Measurements from ENCODE around the gene TMEM179.

Gene TMEM179

DNA sequence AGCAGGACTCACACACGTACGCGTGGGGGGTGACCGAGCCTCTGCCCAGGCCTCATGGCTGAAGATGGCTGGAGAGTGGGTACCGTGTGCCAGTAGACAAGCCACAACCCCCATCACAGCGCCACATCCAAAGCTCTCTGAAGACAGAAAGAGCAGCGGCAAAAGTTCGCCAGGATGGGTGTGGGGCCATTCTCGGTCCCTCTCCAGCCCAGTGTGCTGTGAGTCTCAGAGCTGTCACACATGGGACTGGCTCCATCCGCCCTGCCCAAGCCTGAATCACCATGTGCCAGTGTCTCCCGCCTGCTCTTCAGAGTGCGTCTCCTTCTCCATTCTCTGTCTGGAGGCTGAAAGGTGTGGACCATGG is 5.7 kb downstream of the TMEM179 start:
- no peak for DNase-seq (ENCODE audit: low read depth)

DNA sequence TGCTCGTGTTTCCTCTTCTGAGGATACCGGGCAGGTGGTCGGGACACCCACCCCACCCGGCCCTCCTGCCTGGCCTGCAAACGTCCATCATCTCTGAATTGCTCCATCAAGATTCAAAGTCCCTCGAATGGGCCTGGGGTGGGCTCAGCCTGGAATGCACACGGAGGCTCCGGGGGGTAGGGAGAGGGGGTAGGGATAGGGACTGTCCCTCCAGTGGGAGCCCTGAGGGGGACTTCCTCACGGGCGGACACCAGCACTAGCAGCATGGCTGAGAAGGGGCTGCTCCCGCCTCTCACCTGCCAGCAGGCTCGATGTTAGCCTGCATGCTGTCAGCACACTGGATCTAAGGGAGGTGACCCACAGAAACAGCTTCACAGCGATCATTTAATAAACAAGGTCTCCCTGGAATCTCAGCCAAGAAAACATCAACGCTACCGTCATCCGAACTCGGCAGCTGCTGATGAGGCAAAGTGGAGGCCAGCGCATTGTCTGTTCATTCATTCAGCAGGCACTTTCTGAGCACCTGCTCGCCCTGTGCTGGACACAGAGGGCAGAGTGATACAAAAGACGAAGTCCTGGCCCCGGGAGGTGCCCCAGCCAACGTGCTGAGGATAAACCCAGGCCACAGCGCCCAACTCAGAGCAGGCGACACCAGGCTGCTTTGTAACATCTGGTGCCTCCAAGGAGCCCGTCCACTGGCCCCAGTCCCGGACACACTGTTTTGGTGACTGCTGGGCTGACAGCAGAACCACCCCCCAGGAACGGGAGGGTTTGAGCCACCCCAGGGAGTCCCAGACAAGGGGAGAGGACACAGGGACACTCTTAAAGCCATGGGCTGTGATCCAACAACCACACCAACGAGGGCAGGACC is 6.3 kb downstream of the TMEM179 start:
- DNase-seq (ENCODE audit: low read depth) = no peak

DNA sequence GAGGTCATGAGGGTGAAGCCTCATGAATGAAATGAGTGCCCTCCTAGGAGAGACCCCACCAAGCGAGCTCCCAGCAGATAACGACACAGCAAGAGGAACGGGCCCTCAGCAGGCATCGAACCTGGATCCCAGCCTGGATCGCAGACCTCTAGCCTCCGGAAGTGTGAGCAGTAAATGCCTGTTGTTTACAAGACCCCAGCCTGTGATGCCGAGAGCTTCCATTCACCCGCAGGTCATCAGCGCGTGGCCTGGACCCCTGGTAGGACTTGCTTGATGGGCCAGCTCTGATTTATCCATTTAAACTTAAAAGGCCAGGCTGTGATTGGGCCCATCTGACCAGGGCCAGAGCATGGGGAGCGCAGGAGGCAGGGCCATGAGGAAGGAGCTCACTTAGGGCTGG is 7.0 kb downstream of the TMEM179 start:
- no peak for DNase-seq (ENCODE audit: low read depth)

DNA sequence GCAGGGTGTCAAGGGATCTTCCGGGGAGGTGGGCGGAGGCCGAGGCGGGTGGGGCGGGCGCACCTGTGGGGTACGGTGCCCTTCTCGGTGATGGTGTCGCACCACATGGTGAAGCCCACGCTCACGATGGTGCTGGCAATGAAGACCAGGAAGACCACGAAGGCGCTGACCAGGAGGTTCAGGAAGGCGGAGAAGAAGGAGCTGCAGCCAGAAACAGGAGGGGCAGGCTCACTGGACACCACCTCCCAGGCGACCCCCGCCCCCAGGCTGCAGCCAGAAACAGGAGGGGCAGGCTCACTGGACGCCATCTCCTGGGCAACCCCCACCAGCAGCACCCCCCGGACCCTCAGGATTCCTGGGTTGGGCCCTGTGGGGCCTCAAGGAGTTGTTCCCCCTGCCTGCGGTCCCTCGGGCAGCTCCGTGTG is 7.6 kb downstream of the TMEM179 start:
- no peak for DNase-seq (ENCODE audit: low read depth)

DNA sequence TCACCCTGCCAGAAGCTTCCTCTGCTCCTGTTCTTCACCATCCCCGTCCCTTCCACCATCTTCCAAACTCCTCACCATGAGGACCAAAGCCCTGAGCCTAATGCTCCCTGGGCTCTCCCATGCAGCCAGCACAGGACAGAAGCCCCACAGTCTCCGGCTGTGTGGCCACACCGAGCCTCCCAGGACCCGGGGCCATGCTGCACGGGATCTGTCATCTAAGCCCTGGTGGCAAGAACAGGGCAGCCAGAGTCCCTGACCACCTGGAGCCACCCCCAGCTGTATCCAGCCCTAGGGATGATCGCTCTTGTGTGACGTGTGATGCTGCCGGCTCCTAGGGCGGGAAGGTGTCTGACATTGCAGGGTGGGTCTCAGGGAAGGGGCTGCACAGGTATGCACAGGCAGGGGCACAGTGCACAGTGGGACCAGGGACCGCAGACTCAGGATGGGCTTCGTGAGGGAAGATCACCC is 8.1 kb downstream of the TMEM179 start:
- no peak for DNase-seq (ENCODE audit: low read depth)

DNA sequence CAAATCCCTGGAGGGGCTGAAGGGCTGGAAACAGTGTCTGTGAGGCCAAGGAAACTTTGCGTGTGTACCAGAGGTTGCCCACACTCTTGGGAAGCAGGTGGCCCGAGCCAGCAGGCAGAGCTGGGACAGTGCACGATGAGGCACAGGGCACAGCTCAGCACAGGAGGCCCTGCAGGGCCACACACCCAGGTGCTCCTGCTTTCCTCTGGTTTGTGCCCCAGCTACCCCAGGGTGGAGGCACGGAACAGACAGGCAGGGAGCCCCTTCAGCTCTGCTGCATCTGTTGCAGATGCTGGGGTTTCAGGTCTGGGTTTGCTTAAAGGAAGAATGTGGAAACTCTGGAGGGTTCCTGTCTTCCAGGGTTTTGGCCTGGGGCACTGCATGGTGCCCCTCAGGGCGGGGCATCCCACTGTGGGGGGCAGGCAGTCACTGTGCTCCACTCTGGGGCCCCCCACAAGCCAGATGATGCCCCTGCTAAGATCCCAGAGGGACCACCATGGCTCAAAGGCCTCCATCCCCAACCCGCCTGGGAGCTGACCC is 8.6 kb downstream of the TMEM179 start:
- DNase-seq (ENCODE audit: low read depth) = no peak

DNA sequence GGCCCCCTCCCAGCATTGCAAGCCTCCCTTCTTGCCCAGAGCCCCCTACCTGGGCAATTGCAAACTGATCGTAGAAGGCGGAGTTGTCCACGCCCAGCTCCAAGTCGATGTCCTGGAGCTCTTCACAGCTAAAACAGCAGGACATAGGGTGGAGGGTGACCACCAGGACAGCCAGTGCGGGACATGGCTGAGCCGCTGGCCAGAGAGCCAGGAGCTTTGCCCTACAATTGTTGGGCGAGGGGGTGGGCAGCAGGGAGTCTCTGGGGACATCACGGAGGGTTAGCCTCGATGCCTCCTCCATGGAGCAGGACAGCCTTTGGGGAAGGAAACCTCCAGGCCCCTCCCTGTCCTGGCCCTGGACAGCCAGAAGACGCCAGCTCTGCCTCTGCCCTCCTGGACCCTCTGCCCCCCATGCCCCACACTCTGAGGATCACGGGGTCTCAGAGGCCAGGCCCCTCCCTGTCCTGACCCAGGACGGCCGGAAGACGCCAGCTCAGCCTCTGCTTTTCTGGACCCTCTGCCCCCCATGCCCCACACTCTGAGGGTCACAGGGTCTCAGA is 9.4 kb downstream of the TMEM179 start:
- DNase-seq (ENCODE audit: low read depth) = no peak

DNA sequence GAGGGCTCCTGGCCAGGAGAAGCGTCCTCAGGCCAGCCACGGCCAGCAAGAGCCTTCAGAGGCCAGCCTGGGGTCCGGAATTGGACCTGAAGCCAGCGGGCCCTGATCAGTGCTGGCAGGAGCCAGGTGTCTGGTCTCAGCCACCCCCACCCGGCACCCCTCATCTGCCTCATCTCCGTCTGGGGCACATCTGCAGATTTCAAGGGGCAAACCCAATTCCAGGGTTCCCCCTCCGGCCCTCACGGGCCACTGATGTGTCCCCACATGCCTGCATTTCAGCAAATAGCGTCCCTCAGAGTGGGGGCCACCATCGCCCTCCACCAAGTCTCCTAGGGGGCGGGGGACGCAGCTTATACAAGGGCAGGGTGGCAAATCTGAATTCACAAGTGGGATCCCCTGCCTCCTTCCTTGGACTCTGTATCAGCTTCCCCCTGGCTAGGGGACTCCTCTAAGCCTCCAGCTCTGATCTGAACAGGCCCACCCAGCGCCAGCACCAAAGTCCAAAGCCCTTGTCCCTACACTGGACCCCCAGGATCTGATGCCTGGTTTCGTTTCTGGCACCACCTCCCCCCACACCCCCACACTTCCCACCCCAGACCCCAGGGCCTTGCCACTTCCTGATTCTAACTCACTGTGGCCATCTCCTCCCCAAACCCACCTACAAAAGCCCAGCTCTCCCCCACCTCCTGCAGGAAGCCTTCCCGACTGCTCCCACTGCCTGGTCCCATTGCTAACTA is 10.1 kb downstream of the TMEM179 start:
- DNase-seq (ENCODE audit: low read depth) = no peak

DNA sequence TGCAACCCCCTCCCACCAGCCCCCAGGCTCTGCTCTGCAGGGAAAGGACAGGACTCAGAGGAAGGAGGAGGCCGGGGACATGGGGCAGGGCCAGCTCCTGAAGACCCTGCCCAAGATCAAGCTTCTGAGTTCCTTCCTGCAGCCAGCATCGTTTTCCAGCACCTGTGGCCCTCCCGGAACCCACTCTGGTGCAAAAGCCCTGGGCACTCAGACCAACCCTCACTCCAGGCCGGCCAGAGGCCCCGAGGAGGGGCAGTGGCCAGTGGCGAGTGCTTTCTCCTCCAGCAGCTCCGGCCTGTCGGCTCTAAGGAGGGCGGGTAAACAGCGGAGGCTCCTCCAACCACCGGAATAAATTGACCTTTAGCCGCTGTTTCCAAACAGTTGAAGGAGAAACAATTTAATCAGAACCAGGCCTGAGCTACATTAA is 10.8 kb downstream of the TMEM179 start:
- no peak for DNase-seq (ENCODE audit: low read depth)

DNA sequence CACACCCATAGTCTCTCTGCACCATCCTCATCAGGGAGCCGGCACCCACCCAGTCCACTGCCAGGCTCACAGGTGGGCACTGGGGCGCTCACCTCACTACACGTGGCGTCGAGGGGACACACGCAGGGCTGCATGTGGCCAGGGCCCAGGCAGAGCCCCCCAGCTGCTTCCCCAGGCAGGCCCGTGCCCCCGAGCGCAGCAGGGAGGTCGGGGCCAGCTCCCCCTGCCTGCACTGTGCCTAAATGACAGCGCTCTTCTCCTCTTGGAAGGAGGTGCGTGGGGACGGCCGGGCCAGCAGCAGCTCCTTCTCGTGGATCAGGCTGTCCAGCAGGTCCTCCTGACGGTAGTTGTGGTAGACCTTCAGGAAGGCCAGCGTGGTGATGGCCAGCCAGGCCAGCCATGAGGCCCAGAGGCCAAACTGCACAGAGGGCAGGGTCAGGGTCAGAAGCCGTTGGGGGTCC is 11.3 kb downstream of the TMEM179 start:
- DNase-seq (ENCODE audit: low read depth) = no peak

DNA sequence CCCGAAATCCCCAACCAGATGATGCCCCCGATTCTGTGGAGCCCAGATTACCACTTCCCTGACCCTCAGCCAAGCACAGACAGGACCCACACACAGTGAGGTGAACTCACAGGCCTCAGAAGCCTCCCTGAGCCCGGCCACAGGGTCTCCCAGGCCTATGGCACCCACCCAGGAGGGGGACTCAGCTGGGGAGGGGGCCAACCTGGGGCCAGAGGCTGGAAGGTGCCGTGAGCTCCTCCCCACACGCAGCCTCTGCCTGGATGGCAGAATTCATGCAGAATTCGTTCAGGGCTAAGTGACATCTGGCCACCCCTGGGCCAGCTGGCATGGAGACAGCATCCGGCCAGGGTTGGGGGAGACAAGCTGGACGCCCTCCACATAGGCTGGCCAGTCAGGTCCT is 11.8 kb downstream of the TMEM179 start:
- no peak for DNase-seq (ENCODE audit: low read depth)

DNA sequence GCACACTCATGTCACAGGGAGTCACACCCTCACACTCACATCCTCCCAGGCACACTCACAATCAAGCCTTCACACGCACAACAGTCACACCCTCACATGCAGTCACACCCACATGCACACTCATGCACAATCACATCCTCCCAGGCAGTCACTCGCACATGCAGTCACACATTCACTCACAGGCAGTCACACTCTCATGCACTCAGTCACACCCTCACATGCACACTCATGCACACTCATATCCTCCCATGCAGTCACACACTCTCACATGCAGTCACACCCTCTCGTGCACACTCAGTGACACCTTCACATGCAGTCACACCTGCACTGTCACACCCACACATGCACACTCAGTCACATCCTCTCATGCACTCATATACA is 12.3 kb downstream of the TMEM179 start:
- DNase-seq (ENCODE audit: low read depth) = no peak

DNA sequence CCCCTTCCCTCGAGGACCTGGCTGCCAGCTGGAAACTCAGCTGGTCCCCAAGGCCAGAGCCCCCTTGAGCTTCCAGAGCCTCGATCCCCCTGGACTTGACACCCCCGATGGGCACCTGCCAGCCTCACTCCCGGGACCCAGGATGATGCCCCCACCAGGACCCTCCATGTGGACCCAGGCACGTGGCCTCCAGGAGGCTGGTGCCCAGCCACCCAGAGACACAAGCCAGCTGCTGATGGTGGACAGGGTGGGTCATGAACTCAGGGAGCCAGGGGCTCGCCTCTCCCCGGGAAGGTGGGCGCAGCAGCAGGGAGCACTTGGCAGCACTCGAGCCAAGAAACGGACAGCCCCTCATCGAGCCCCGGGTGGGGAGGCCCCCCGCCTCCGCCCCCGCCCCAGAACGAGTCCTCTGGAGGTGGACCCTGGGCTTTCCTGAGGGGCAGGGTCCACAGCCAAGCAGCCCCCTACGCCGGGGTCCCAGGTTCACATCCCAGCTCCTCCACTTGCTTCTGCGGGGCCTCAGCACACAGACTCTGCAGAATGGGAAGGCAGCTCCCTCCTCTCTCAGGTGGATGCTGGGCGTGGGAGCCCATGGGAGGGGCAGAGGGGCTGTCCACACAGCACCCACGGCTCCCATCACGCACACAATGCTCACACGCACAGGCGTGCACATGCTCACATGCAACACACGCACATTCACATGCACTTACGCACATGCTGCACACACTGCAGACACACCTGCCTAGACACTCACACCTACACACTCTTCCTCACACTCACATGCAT is 12.9 kb downstream of the TMEM179 start:
- no peak for DNase-seq (ENCODE audit: low read depth)

DNA sequence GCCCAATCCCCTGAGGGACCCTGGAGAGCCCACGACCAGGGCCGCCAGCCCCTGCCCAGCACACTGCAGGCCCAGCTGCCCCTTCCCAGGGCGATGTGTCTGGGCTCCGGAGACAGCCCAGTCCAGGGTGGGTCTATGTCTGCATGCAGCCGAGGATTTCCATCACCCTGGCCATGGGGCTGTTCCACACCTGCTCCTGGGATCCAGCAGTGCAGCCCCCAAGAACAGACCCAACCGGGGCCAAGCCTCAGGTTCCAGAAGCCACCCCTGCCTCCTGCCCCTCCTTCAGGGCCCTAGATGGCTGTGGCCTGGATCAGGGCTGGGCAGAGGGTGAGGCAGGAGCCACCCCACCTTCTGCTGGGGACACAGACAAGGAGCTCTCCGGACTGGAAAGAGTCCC is 13.5 kb downstream of the TMEM179 start:
- DNase-seq (ENCODE audit: low read depth) = no peak

DNA sequence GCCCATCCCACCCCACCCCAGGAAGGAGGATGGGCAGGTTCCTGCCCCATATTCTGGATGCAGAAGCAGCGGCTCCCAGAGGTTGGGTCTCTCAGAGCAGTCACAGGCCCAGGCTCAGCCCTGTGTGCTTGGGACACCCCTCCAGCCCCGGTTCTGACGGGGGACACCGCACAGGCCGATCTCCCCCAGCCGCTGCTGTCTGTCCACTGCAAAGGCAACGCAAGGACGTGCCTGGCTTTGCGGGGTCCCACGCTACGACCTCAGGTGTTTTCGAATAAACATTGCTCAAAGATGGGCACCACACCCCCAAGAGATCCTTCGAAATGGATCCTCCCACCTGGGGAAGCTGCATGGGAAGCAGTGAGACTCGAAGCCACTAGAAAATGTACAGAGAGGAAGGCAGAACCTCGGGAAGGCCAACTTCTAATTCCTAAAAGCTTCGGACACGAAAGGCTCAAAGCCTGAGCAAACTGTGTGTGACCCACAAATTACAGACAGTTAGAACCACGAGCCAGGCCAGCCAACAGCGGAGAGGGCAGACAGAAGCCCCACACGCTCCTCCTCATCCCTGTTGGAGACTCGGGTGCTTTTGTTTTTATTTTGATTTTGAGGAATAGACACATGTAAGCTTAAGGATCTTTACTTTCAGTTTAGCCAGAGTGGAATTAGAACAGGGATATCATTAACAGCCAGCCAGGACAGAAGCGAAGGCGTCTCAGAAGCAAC is 14.2 kb downstream of the TMEM179 start:
- no peak for DNase-seq (ENCODE audit: low read depth)

DNA sequence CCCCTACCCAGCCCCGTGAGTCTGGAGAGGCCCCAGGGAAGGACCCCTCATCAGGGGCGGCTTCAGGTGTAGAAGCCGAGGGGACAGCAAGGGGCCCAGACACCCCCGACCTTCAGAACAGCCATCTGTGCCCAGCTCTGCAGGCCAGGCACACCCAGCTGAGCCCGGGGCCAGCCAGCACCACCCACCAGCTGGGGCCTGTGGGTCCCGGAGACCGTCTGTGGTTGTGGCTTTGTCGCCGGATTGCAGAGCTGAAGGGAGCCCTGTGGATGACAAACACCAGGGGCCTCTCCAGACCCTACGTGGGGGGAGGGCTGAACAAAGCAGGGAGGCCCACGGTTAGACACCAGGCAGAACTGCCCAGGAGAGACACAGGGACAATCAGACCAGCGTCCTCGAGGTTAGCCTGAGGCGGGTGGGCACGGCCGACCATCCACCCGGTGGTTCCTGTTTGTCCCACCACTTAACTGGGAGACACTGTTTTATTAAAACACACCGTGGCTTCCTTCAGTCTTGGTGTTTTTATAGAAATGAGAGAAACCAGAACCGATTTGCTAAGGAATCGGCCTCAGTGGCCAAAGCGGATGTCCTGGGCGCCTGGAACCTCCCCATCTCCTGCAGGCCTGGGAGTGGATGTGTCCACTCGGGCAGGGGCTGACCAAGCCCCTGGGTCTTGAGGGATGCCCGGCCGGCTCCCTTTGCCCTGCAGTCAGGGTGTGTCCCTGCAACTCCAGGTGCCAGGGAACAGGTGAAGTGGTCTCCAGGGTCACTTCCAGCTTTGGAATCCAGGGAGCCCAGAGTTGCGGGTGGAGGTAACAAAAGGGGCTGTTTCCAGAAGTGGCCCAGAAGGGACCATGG is 15.0 kb downstream of the TMEM179 start:
- no peak for DNase-seq (ENCODE audit: low read depth)

DNA sequence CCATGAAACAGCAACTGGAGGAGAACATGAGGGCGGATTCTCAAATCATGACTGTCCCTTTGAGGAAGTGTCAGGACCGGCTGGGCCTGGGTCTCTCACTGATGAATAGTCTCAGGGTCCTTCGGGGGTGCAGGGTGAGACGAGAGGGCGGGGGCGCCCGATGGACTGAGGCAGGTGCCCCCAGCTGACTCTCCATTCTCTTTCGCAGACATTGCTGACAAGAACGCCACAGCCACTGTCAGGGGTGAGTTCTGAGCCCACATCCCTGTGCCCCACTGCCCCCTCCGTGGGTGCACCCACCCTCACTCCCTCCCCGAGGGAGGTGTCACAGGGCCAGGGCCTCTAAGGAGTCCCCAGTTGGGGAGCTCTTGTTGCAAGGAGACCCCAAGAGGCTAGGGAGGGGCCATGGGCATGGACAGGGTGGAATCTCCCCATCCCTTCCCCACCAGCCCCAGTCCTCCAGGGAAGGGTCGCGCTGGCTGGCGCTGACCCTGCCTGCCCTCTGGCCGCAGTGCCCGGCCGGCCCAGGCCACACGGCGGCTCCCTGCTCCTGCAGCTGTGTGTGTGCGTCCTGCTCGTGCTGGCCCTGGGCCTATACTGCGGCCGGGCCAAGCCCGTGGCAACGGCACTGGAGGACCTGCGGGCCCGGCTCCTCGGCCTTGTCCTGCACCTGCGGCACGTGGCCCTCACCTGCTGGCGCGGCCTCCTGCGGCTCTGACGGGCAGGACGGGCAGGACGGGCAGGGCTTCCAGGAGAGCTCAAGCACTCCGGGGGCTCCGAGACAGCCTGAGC is 16.3 kb downstream of the TMEM179 start:
- DNase-seq (ENCODE audit: low read depth) = no peak

DNA sequence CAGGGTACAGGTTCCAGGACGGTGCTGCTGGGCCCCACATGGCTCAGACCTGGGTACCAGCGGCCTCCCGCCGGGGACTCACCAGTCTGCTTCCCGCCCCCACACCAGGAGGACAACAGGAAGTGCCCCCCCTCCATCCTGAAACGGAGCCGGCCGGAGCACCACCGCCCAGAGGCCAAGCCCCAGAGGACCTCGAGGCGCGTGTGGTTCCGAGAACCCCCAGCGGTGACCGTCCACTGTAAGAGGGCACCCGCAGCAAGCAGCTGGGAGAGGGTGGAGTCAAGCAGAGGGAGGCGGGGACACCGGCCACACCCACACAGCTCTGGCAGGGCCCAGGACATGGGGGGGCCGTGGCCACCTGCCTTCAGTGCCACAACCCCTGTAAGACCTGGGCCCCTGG is 16.9 kb downstream of the TMEM179 start:
- no peak for DNase-seq (ENCODE audit: low read depth)

DNA sequence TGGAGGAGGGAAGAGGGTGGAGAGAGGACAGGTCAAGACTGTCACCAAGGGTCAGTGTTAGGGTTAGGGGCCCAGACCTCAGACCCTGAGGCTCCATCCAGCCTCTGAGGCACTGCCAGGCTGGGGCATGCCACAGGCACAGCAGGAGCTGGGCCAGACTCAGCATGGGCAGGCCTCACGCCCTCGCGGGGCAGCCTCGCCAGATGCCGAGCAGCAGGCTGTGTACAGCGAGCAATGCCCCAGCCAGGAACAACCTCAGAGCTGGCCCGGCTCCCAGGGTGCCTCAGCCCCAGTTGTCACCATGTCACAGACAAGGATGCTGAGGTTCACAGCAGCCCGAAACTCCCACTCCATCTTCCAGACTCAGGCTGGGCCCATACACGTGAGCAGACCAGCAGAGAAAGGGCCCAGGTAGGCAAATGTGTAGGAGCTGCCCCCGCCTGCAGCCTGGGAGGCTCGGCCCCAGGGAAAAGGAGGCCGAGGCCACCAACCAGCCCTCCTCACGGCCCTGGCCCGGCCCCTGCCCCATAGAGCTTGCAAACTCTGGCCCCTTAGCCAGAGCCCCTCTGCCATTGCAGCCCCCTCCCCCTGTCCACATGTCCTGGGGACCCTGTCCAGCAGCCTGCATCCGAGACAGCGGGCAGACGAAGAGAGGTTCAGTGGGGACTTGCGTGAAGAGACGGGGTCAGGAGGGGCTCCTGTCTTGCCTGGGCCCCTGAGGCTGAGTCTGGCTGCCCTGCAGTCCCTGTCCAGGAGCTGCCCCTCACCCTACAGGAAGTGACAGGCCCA is 17.5 kb downstream of the TMEM179 start:
- DNase-seq (ENCODE audit: low read depth) = no peak
